GM12878 (cell line): Measurements from ENCODE around the gene KIF6. TPM values are rescaled to one million over a fixed set of nuclear protein-coding genes. Genes with fewer than 3 reads are reported as not detected.

Source experiments
- ATAC-seq: fragments of 200-7000 bp; cut with Tn5 transposase; 3 replicates; pipeline ENCODE4 v1.9.1; 2020; ENCODE audit warnings: mild to moderate bottlenecking, moderate library complexity
- BruUV-seq: library from RNA; stranded (reverse); fragments of 400-500 nt; replicated peaks from 2 replicates; lab custom pipeline; 2021; lab: Mats Ljungman, UMichigan
- CTCF ChIA-PET: fragments of 300-600 bp; sonication (Branson Sonifier 250); formaldehyde crosslinking; extraction: SDS; loops from one replicate; lab custom pipeline; 2021; ENCODE audit warnings: inconsistent platforms; lab: Yijun Ruan, JAX
- POLR2A ChIA-PET: fragments of 350-600 bp; formaldehyde crosslinking; extraction: SDS; loops from one replicate; lab custom pipeline; 2021; ENCODE audit warnings: inconsistent platforms; lab: Charles Lee
- RAD21 ChIA-PET: fragments of 300-600 bp; sonication (Branson Sonifier 250); formaldehyde crosslinking; loops from one replicate; lab custom pipeline; 2023; ENCODE audit warnings: antibody characterized with exemption; ENCODE audit not compliant: unreplicated experiment; lab: Charles Lee
- SMC1A ChIA-PET: fragments of 300-600 bp; sonication (Branson Sonifier 250); formaldehyde crosslinking; loops from one replicate; lab custom pipeline; 2023; ENCODE audit not compliant: unreplicated experiment, uncharacterized antibody; lab: Charles Lee
- DNase-seq: peaks from one replicate; pipeline ENCODE4 v3.0.0-alpha.2; 2011; ENCODE audit warnings: low read depth, low spot score
- FAIRE-seq: peaks from 3 replicates; lab custom pipeline; 2011; peaks lifted over from hg19 to GRCh38; lab: Jason Lieb, UNC
- H2AFZ ChIP-seq: 2 replicates; pipeline ENCODE4 v1.6.0; 2011; ENCODE audit warnings: low read depth, low read length, control low read depth; ENCODE audit not compliant: control insufficient read depth
- H3K27ac ChIP-seq: 2 replicates; pipeline ENCODE4 v1.5.1; 2011; ENCODE audit warnings: control low read depth; ENCODE audit not compliant: control insufficient read depth, insufficient read depth
- H3K27me3 ChIP-seq, 2 experiments: replicated peaks in 1 of 2; 2 replicates each; pipeline versions ENCODE4 v1.6.0 to v1.6.1; 2011; ENCODE audit warnings: low read length in 1 of 2; ENCODE audit not compliant: control insufficient read depth in 2 of 2, insufficient read depth in 2 of 2
- H3K36me3 ChIP-seq, 2 experiments: 2 replicates each; pipeline ENCODE4 v1.5.1; 2011; ENCODE audit warnings: low read length in 1 of 2; ENCODE audit not compliant: control insufficient read depth in 2 of 2, insufficient read depth in 2 of 2
- H3K4me1 ChIP-seq: 2 replicates; pipeline ENCODE4 v1.6.1; 2011; ENCODE audit warnings: mild to moderate bottlenecking, low read length, moderate library complexity, mixed read lengths; ENCODE audit not compliant: control insufficient read depth, insufficient read depth
- H3K4me2 ChIP-seq: 2 replicates; pipeline ENCODE4 v1.6.0; 2011; ENCODE audit warnings: control low read depth; ENCODE audit not compliant: control insufficient read depth, insufficient read depth
- H3K4me3 ChIP-seq: fragments of 200-600 bp; sonication (generic); 2 replicates; pipeline ENCODE4 v1.5.1; 2016
- H3K79me2 ChIP-seq: 2 replicates; pipeline ENCODE4 v1.6.0; 2011; ENCODE audit warnings: low read length; ENCODE audit not compliant: control insufficient read depth, insufficient read depth
- H3K9ac ChIP-seq: 2 replicates; pipeline ENCODE4 v1.8.0; 2011; ENCODE audit warnings: low read length, control low read depth, mixed read lengths; ENCODE audit not compliant: control insufficient read depth, insufficient read depth
- H3K9me3 ChIP-seq: replicated peaks from 3 replicates; pipeline ENCODE4 v1.5.1; 2011; ENCODE audit warnings: mild to moderate bottlenecking, low read length; ENCODE audit not compliant: control insufficient read depth, insufficient read depth
- H4K20me1 ChIP-seq: 2 replicates; pipeline ENCODE4 v1.6.0; 2011; ENCODE audit not compliant: control insufficient read depth, insufficient read depth
- DPF2 ChIP-seq: fragments of 450-650 bp; IDR thresholded peaks from 2 replicates; pipeline ENCODE4 v1.6.1; 2017; ENCODE audit warnings: mild to moderate bottlenecking
- EP300 ChIP-seq, 2 experiments: fragments of 150-350 bp in 1 of 2; IDR thresholded peaks; 2 replicates each; pipeline ENCODE4 v1.6.1; 2011 to 2012; ENCODE audit warnings: low read depth in 2 of 2, low read length in 2 of 2, borderline replicate concordance in 1 of 2, improper control_type of control experiment in 1 of 2, inconsistent platforms in 1 of 2; ENCODE audit not compliant: control insufficient read depth in 1 of 2
- HSF1 ChIP-seq: fragments of 150-350 bp; IDR thresholded peaks from 2 replicates; pipeline ENCODE4 v1.6.1; 2014; ENCODE audit warnings: mild to moderate bottlenecking, low read depth, low read length
- IKZF1 ChIP-seq: fragments of 450-650 bp; conservative IDR thresholded peaks from 2 replicates; pipeline ENCODE4 v1.6.1; 2017; ENCODE audit warnings: antibody characterized with exemption, mild to moderate bottlenecking
- IRF3 ChIP-seq: fragments of 450-650 bp; IDR thresholded peaks from 2 replicates; pipeline ENCODE4 v1.6.1; 2014; ENCODE audit warnings: mild to moderate bottlenecking
- NFYB ChIP-seq: IDR thresholded peaks from 2 replicates; pipeline ENCODE4 v1.6.1; 2011; ENCODE audit warnings: low read depth, mild to moderate bottlenecking, low read length, improper control_type of control experiment, moderate library complexity; ENCODE audit not compliant: insufficient read depth
- PBX3 ChIP-seq: IDR thresholded peaks from 2 replicates; pipeline ENCODE4 v1.6.1; 2011; ENCODE audit warnings: mild to moderate bottlenecking, low read depth, low read length, moderate library complexity; ENCODE audit not compliant: insufficient replicate concordance
- PKNOX1 ChIP-seq: fragments of 450-650 bp; IDR thresholded peaks from 2 replicates; pipeline ENCODE4 v1.6.1; 2016; ENCODE audit warnings: mild to moderate bottlenecking
- RAD51 ChIP-seq: fragments of 450-650 bp; IDR thresholded peaks from 2 replicates; pipeline ENCODE4 v1.6.1; 2016; ENCODE audit warnings: moderate library complexity, mild to moderate bottlenecking, inconsistent platforms
- SREBF1 ChIP-seq: IDR thresholded peaks from 2 replicates; pipeline ENCODE4 v1.6.1; 2012; ENCODE audit warnings: mild to moderate bottlenecking, low read length
- STAT1 ChIP-seq: fragments of 450-650 bp; conservative IDR thresholded peaks from 2 replicates; pipeline ENCODE4 v1.6.1; 2014; ENCODE audit warnings: antibody characterized with exemption, mild to moderate bottlenecking
- TCF12 ChIP-seq: IDR thresholded peaks from 2 replicates; pipeline ENCODE4 v1.6.1; 2011; ENCODE audit warnings: low read depth, mild to moderate bottlenecking, low read length
- ZBED1 ChIP-seq: IDR thresholded peaks from 2 replicates; pipeline ENCODE4 v1.6.1; 2016; ENCODE audit warnings: borderline replicate concordance
- ZNF274 ChIP-seq: IDR thresholded peaks from one replicate; pipeline ENCODE4 v1.8.0; 2011; ENCODE audit not compliant: insufficient read length, insufficient read depth
- ZSCAN29 ChIP-seq: fragments of 450-650 bp; IDR thresholded peaks from 2 replicates; pipeline ENCODE4 v1.6.1; 2017; ENCODE audit warnings: mild to moderate bottlenecking, moderate library complexity
- ZZZ3 ChIP-seq: IDR thresholded peaks from 2 replicates; pipeline ENCODE4 v1.6.1; 2011; ENCODE audit warnings: low read depth; ENCODE audit not compliant: control insufficient read depth, insufficient read length
- WGBS: methylation state at CpG from one replicate; pipeline ENCODE4 v1.1.6; 2016; ENCODE audit warnings: low lambda C conversion rate; ENCODE audit not compliant: insufficient replicate concordance, insufficient coverage; ENCODE audit errors: missing lambda C conversion rate; 5-methylcytosine and 5-hydroxymethylcytosine counted together
- in situ Hi-C: fragments of 300-500 bp; cut with MboI; formaldehyde crosslinking; loops from 9 replicates; pipeline ENCODE4 v1.14.3; 2018; ENCODE audit warnings: mixed read lengths
- intact Hi-C: fragments of 100-400 bp; cut with micrococcal nuclease; formaldehyde crosslinking; loops from one replicate; pipeline ENCODE4 v1.14.2; 2022; ENCODE audit not compliant: unreplicated experiment
- polyA plus RNA-seq, 11 experiments: library from polyadenylated mRNA; depleted of rRNA in 4 of 11; unstranded in 6 of 11; stranded (reverse) in 5 of 11; fragments of >200 nt; fragmentation: Nextera tagmentation in 4 of 11; fragmentation: Illumina TruSeq in 1 of 11; extraction: Ambion mirVana in 4 of 11; extraction: Trizol in 1 of 11; gene quantifications; 1 replicate in 1 of 11; 2 replicates in 10 of 11; pipeline versions ENCODE4 v1.2.1 to v1.2.3, GENCODE V29; 2011 to 2016; ENCODE audit warnings: inconsistent platforms in 2 of 11, missing spikeins in 2 of 11, low read depth in 1 of 11
- total RNA-seq, 4 experiments: library from RNA; depleted of rRNA in 3 of 4; stranded (reverse); fragments of >200 nt in 3 of 4; fragmentation: Illumina TruSeq in 1 of 4; extraction: Trizol in 1 of 4; gene quantifications; 2 replicates each; pipeline versions ENCODE4 v1.2.1 to v1.2.3, GENCODE V29; 2013 to 2021

KIF6 gene
- total and polyA plus RNA-seq, 10 of the 15 experiments (the other 5 are each of a cell fraction or from before 2014, with no cell fraction given): 0.09 to 1.0 (median 0.28) TPM

- TF ChIP-seq PBX3 (no peak), SREBF1 (no peak), DPF2 (no peak), STAT1 (no peak), ZNF274 (no peak), RAD51 (no peak), TCF12 (no peak), ZZZ3 (no peak), IKZF1 (no peak), HSF1 (no peak), ZSCAN29 (no peak), NFYB (no peak)
Observed at GRCh38 chr6:39430446-39430845, 294.8 kb downstream of the KIF6 start (continued).

GRCh38 chr6:39428816-39429215, 296.4 kb downstream of the KIF6 start:
- Histone ChIP-seq H3K79me2 (no peaks in the 10 kb centered on the region), H3K4me1 (no peaks in the 10 kb centered on the region; the same call in 1 of the 2 replicates), H3K9me3 (no peaks in the 10 kb centered on the region), H3K9ac (no peak overlapping the region), H3K4me2 (no peak overlapping the region), H2AFZ (no peak overlapping the region), H3K36me3 (no peaks in the 10 kb centered on the region), H3K4me3 (no peak overlapping the region), H3K27me3 (no peaks in the 10 kb centered on the region), H3K27ac (no peak overlapping the region), H4K20me1 (no peaks in the 10 kb centered on the region)
- POLR2A ChIA-PET: no interaction called here
- no peak for TF ChIP-seq PKNOX1
- TF ChIP-seq EP300 (IDR thresholded peaks at IDR 0.05; ENCODE audit: borderline replicate concordance in 1 of 2, control insufficient read depth in 1 of 2, low read depth in 2 of 2, low read length in 2 of 2): no peak
- TF ChIP-seq IRF3: no peak
- no peak for TF ChIP-seq ZBED1
- FAIRE-seq (no peak), DNase-seq (no peak), ATAC-seq (no peak)
- no TSS peak for BruUV-seq
- WGBS: 31% methylated on average over 7 of the region's 7 CpGs
- intact Hi-C loops (no loop called here), in situ Hi-C loops (no loop called here)
- RAD21 ChIA-PET: interaction anchor here (1.3 kb wide), 1 partner anchor 66 kb away, joined by 3 read pairs; no protein-coding TSS in a partner anchor
- SMC1A ChIA-PET: no interaction called here
- CTCF ChIA-PET: interaction anchor here (1.3 kb wide), 1 partner anchor 11 kb away, joined by 3 read pairs; no protein-coding TSS in a partner anchor
